DLD1 (cell line): ENCODE measurements around the gene AOAH.

Experiments used
- in situ Hi-C: cut with HindIII; loops from 2 replicates; pipeline ENCODE4 v1.10.0; 2017; ENCODE audit warnings: low sequenced_read_pairs

AOAH gene

DNA sequence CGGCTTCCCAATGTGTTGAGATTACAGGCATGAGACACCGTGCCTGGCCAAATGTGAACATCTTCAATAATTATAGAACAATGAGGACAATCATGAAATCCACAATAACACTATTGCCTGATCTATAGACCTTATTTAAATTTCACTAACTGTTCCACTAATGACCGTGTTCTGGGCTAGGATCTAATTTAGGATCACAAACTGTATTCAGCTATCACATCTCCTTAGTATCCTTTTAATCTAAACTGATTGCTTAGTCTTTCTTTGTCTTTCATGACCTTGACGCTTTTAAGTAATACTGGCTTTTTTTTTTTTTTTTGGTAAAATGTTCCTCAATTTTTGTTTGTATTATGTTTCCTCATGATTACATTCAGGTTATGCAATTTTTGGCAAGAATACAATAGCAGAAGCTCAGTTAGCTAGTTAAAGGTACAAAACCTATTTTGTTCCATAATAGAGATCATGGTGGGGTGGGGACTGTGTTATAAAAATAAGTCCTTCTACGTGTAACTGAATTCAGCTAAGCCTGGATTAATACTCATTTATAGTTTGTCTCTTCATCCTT is 158.4 kb downstream of the AOAH start:
- in situ Hi-C loops, result no loop called here

GRCh38 chr7:36564489-36564888 is 159.8 kb downstream of the AOAH start:
- in situ Hi-C loops, result no loop called here

GRCh38 chr7:36563706-36564327 is 160.5 kb downstream of the AOAH start:
- in situ Hi-C loops, result no loop called here

- in situ Hi-C loops, result no loop called here
Measured at GRCh38 chr7:36562121-36562520, 162.2 kb downstream of the AOAH start.

DNA sequence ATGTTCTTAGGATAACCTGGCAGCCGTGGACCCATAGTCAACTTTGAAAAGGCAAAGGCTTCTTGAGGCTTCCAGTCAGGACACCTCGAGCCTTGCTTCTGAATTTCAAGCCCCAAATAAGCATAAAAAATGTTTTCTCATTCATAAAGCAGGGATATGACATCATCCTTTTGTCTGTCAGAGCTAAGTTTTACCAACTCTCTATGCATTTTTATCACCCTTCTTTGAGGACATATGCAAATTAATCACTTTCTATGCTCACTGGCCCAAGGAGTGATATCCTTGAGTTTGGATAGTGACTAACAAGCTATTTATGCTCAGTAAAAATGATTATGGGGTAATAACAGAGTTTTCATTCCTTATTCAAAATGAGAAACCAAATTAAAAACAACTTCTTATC is 175.3 kb downstream of the AOAH start:
- in situ Hi-C loops, result no loop called here

- in situ Hi-C loops, result no loop called here
Measured at GRCh38 chr7:36547416-36547815, 176.9 kb downstream of the AOAH start.

DNA sequence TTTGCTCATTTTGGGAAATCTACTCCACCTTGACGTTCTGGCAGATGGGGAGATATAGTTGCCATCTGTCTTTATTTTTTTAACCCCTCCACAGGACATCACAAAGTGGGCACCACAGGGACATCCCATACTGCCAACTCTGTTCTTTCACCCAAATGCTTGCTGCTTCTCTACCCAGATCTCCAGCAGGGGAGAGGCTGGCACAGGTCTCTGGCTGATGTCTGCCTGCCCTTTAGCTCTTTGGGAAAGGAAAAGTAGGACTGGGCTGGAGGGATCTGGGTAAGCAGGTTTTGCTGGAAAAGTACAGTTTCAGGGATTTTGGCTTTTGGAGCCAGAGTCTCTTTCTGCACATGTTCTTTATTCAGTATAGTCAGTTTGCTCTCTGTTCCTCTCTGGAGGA is 178.0 kb downstream of the AOAH start:
- in situ Hi-C loops, result no loop called here

DNA sequence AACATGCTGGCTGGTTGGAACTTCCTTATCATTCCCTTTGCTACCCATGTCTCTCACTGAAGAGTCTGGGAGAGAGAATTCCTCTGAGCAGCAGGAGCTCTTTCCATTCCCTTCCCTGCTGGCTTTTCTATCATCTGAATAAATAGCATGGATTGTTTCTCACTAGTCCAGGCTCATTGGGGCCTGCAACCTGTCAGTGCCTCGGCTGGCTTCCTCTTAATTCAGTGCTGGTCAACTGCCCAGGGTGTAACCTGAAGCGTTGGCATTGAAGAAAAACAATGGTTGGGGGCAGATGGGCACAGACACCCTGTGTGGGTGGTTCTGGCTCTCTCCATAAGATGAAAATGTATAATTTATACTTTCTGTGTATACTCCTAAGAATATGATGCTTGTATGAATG is 179.0 kb downstream of the AOAH start:
- in situ Hi-C loops, result no loop called here

DNA sequence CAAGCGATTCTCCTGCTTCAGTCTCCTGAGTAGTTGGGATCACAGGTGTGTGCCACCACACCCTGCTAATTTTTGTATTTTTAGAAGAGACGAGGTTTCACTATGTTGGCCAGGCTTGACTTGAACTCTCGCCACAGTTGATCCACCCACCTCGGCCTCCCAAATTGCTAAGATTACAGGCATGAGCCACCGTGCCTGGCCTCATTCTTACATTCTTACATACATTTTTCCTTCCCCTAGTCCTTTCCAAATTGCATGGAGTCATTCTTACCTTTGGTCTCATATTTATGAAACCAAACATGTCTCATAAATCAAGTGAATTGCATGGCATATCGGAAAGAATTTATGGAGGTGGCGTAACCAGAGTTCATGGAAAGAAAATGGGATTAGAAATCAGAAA is 186.2 kb downstream of the AOAH start:
- in situ Hi-C loops, result loop anchor here (5.0 kb wide), 1 partner anchor 59 kb away; no protein-coding TSS in a partner anchor

DNA sequence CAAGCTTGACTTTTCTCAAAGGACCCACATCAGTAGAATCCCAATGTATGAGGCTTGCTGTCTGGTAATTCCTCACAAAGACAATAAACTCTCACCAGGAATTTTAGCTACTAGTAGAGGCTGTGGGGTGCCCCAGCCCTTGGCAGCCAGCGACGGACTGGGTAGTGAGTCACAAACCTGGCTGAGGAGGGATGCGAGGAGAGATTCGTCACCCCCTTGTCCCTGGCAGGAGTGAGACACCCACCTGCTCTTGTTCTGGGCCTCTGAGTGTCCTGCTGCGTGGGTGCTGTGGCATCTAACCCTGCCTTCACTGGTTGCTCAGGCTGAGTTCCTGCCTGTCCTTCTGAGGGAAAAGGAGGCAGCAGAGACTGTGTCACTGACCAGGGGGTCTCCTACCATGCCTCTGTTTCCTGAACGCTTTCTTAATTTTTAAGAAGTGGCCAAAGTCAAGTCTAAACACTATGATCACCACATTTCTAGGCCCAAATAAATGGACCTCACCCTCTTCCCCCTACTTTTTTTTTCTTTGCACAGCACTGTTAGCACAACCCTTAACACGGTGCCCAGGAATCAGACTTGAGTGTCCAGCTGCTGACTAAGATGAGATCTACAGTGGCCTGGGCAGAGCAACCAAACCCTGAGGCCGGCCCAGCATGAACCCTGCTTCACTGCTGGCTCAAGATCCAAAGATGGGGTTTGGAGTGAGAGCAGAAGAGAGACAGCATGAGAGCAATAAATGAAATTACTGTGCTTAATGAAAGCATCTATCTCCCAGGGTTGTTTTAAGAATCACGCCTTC is 188.2 kb downstream of the AOAH start:
- in situ Hi-C loops, result loop anchor here (5.0 kb wide), 1 partner anchor 61 kb away; no protein-coding TSS in a partner anchor

DNA sequence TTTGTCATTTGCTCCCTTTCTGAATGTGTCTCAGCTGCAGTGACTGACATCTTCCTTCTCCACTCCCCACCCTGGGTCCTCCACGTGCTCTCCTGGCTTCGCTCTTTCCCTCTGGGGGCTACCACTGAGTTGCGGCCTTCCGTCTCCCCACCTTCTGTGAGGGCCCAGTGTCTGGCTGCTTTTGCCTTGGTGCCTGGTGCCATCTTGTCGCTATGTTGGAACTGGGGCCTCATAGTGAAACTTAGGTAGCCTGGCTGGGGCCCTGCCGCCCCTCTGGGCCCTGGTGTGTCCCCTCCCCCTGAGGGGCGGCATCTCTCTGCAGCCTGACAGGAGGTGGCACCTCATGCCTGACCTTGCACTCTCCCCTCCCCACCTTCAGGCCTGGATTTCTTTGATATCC is 190.6 kb downstream of the AOAH start:
- in situ Hi-C loops, result no loop called here

DNA sequence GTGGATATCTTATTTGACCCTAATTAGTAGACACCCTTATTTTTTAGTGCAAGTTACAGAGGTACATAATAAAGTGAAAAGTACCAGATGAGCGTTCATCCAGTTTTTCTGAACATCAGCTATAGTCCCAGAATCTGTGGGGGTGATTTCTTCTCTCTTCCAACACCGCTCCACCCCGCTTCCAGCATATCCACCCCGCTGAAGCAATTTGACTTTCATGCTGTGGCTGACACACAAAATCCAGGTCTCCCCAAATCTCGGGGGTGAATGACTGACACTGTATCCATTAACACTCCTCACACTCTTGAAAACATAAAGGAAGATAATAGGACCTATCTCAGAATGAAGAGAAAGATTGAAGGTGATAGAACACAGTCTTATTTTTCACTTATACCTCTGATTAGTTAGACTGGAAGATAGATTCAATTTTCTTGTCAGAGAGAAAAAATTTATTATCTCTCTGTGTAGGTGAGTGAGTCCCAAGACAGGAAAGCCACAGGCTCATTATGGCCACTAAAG is 191.3 kb downstream of the AOAH start:
- in situ Hi-C loops, result no loop called here

DNA sequence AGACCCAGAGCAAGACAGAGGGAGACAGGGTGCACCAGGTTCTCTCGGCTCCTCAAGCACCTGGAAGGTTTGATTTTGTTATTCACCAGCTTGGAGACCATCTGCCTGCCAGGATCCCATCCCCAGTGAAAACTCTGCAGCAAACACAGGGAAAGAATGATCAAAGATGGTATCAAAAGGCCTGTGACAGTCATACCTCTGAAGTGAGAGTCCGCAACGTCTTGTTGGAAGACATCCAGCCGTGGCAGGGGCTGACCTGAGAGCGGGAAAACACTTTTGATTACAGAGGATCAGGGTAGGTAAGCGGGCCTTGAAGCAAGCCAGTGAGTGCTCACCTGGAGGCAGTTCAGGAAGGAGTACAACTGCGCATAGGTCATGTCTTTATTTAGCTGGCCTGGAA is 192.3 kb downstream of the AOAH start:
- in situ Hi-C loops, result no loop called here

GRCh38 chr7:36530456-36530855 is 193.8 kb downstream of the AOAH start:
- in situ Hi-C loops, result no loop called here

DNA sequence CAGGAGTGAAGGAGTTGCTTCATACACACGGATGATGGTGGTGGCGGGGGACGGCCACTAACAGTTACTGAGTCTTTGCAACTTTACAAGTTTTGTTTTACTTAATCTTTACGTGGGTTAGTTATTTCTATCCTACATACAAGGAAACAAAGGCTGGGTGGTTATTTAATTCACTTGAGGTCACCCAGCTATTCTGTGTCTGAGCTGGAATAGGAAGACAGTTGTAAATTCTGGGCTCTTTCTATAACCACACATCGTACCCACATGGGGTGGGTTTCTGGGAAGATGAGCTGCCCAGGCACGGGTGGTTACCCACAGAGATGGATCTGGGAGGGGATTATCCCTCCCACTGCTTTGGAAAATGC is 196.8 kb downstream of the AOAH start:
- in situ Hi-C loops, result no loop called here

GRCh38 chr7:36526863-36527548 is 197.3 kb downstream of the AOAH start:
- in situ Hi-C loops, result no loop called here

DNA sequence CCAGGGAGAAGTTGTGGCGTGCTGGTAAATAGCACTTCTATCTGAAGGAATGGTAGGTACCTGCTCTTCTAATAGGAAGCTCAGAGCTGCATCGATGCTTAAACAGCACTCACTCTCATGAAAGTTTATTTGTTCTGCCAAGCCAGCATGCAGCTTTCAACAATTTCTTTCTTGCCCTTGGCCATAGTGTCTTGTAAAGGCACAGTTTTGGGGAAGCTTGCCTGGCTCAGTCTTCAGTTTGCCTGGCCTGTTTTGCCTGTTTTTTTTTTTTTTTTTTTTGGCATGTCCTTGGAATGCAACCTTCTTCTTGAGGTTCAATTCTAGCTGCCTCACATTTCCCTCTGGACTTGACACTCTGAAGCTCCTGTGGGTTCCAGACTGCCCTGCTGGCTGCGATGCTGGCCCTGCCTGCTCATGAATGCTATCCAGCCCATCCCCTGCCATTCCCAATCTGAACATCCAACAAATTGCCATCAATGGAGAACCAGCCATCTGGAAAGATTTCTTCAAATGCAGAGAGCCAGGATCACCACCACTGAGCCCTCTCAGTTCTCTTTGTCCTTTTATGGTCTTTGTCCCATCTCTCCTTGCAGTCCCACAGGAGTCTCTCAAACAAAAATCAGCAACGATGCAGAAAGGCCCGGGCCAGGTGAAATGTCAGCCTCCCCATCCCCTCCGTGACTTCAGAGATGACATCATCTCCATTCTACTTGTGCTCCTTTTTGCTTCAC is 200.8 kb downstream of the AOAH start:
- in situ Hi-C loops, result no loop called here

DNA sequence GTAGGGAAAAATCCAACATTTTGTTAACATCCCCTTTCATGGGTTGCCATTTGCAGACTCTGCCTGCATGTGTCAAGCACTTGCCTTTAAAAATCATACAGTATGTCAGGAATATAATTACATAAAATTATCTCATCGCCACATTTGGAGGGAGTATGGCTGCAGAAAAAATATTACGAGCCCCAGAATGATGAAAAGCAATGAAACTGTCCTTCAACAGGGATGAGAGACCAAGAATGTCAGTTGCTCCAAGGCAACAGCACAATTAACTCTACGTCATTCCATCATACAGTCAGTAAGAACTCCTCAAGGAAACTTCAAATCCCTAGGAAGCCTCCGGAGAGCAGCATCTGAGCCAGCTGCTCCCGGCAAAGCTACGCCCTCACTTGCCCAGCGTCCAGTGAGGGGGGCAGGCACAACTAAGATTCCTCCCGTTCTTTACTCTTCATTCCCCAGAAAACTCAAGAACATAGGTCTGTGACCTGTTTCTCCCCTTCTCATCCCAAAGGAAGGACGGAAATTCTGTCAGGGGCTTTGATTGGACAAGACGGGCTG is 201.8 kb downstream of the AOAH start:
- in situ Hi-C loops, result no loop called here

DNA sequence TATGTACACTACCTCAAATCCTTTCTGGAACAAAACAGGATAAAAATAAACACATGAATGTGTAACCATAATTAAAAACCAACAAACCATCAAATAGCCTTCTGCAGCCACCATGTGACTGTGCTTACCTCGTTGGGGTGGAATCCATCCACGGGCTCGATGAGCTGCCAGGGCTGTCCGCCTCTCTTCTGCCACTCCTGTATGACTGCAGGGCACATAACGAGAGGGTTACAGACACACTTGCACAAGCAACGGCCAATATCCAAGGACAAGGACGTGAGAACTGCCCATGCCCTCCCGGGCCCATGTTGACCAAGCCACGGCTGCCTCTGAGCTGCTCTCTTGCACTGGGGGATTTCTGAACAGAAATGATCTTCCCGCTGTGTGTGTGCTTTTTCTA is 202.4 kb downstream of the AOAH start:
- in situ Hi-C loops, result no loop called here

DNA sequence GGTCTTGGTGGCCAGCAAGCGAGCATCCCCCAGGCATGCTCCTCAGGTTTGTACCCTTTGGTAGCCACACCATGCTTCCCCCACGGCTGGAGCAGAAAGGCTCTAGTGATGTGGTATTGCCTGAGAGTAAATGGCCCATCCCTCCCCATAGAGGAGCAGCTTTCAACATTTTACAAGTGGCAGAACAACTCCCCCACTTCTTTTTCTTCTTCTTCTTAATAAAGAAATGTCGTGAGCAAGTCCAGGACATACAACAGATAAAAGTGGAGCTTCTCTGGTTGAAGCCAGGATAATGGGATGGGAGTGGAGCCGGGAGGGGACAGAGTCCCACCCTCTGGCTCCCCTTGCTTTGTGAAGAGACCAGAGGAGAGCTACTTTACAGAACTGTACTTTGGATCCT is 203.2 kb downstream of the AOAH start:
- in situ Hi-C loops, result no loop called here

GRCh38 chr7:36515847-36516246 is 208.4 kb downstream of the AOAH start:
- in situ Hi-C loops, result no loop called here
